Measurements from ENCODE around the gene UBB.

UBB gene

GRCh38 chr17:16427020-16427419 is 46.1 kb downstream of the UBB start:
- no peak for DNase-seq (ENCODE audit: low spot score)
- no peak overlapping the region for H3K27ac ChIP-seq
- TF ChIP-seq, protein P1, sequence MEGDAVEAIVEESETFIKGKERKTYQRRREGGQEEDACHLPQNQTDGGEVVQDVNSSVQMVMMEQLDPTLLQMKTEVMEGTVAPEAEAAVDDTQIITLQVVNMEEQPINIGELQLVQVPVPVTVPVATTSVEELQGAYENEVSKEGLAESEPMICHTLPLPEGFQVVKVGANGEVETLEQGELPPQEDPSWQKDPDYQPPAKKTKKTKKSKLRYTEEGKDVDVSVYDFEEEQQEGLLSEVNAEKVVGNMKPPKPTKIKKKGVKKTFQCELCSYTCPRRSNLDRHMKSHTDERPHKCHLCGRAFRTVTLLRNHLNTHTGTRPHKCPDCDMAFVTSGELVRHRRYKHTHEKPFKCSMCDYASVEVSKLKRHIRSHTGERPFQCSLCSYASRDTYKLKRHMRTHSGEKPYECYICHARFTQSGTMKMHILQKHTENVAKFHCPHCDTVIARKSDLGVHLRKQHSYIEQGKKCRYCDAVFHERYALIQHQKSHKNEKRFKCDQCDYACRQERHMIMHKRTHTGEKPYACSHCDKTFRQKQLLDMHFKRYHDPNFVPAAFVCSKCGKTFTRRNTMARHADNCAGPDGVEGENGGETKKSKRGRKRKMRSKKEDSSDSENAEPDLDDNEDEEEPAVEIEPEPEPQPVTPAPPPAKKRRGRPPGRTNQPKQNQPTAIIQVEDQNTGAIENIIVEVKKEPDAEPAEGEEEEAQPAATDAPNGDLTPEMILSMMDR (IDR thresholded peaks at IDR 0.05), result no peak
- H3K4me3 ChIP-seq, result no peak overlapping the region

DNA sequence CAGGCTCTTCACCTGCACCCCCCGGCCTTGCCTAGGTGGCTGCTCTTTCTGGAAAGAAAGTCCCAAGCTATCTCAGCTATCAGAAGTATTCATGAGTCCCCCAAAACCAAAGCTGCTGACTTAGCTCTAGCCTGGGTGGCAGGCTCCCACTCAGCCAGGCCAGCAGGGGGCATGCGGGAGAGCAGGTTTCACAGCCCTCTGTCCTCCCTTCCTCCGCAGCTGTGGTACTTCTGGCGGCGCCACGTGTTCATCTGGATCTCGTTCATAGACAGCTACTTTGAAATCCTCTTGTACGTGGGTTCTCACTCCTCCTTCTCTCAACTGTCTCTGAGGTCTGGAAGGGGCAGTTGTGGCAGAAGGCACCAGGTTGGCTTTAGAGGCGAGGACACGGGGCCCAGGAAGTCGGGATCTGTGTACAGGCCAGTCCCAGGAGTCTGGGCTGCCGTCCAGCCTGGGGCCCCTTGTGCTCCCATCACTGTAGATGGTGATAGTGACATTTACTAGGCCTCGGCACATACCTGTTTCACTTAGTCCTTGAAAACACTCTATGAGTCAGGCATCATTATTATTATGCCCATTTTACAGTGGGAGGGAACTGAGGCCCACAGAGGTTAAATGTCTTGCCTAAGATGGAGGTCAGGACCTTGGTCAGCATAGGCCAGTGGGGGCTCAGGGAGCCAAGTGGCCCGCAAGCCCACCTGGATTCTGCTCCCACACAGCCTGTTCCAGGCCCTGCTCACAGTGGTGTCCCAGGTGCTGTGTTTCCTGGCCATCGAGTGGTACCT is 47.4 kb downstream of the UBB start:
- TF ChIP-seq, protein P1 (IDR thresholded peaks at IDR 0.05), result no peak
- DNase-seq (ENCODE audit: low spot score), result no peak
- Histone ChIP-seq H3K27ac (no peak overlapping the region), H3K4me3 (no peak overlapping the region)

GRCh38 chr17:16429083-16429482 is 48.2 kb downstream of the UBB start:
- Histone ChIP-seq H3K4me3 (no peak overlapping the region), H3K27ac (no peak overlapping the region)
- DNase-seq (ENCODE audit: low spot score), result no peak
- TF ChIP-seq, protein P1 (IDR thresholded peaks at IDR 0.05), result no peak

GRCh38 chr17:16430650-16431049 is 49.8 kb downstream of the UBB start:
- no peak overlapping the region for H3K27ac ChIP-seq
- H3K4me3 ChIP-seq, result no peak overlapping the region
- no peak for DNase-seq (ENCODE audit: low spot score)
- TF ChIP-seq, protein P1 (IDR thresholded peaks at IDR 0.05), result no peak

GRCh38 chr17:16432017-16432416 is 51.1 kb downstream of the UBB start:
- DNase-seq (ENCODE audit: low spot score), result no peak
- TF ChIP-seq, protein P1 (IDR thresholded peaks at IDR 0.05), result no peak
- no peak overlapping the region for H3K4me3 ChIP-seq
- no peak overlapping the region for H3K27ac ChIP-seq

Measured in coronary artery (tissue), 2 donors.